K562 (cell line): Measurements from ENCODE around the gene CRYBG3.

ENCODE experiments used
- ARID3B ChIP-seq: fragments of 250-450 bp; sonication (Bioruptor Pico); IDR thresholded peaks from 2 replicates; pipeline ENCODE4 v1.4.0; 2020; ENCODE audit warnings: borderline replicate concordance
- ATF2 ChIP-seq: sonication (generic); formaldehyde crosslinking; IDR thresholded peaks from 2 replicates; pipeline ENCODE4 v1.8.1; 2022; ENCODE audit warnings: missing genetic modification reagents
- BRD4 ChIP-seq: fragments of 200-600 bp; sonication (generic); IDR thresholded peaks from 2 replicates; pipeline ENCODE4 v1.6.1; 2017; ENCODE audit warnings: inconsistent platforms
- CTCF ChIP-seq, 3 experiments: IDR thresholded peaks in 2 of 3; conservative IDR thresholded peaks in 1 of 3; 2 replicates each; pipeline ENCODE4 v1.5.1; 2011 to 2012; ENCODE audit warnings: low read length in 3 of 3, mild to moderate bottlenecking in 3 of 3, control low read depth in 2 of 3, improper control_type of control experiment in 1 of 3, inconsistent platforms in 1 of 3, low read depth in 1 of 3, mixed read lengths in 1 of 3, moderate library complexity in 1 of 3; ENCODE audit not compliant: insufficient read depth in 2 of 3
- ELK1 ChIP-seq: sonication (generic); formaldehyde crosslinking; IDR thresholded peaks from 2 replicates; pipeline ENCODE4 v1.8.1; 2022; ENCODE audit warnings: missing genetic modification reagents
- IRF2 ChIP-seq: sonication (generic); formaldehyde crosslinking; IDR thresholded peaks from 2 replicates; pipeline ENCODE4 v1.8.1; 2022; ENCODE audit warnings: mild to moderate bottlenecking, missing genetic modification reagents
- KLF1 ChIP-seq: fragments of 450-650 bp; IDR thresholded peaks from 2 replicates; pipeline ENCODE4 v1.6.1; 2016; ENCODE audit warnings: missing genetic modification characterization, missing compliant biosample characterization
- PATZ1 ChIP-seq: fragments of 250-450 bp; sonication (Bioruptor Pico); IDR thresholded peaks from 2 replicates; pipeline ENCODE4 v1.5.0; 2020; ENCODE audit warnings: mild to moderate bottlenecking, borderline replicate concordance
- TAF1 ChIP-seq: IDR thresholded peaks from 2 replicates; pipeline ENCODE4 v1.6.1; 2011; ENCODE audit warnings: mild to moderate bottlenecking, low read length, moderate library complexity; ENCODE audit not compliant: insufficient read depth, control insufficient read depth, severe bottlenecking; ENCODE audit errors: extremely low read depth
- ZNF121 ChIP-seq: sonication (generic); formaldehyde crosslinking; conservative IDR thresholded peaks from 2 replicates; pipeline ENCODE4 v1.8.0; 2022; ENCODE audit warnings: missing genetic modification reagents

GRCh38 chr3:97911459-97911858, 89.6 kb downstream of the CRYBG3 start:
- no peak for TF ChIP-seq BRD4
- TF ChIP-seq ATF2 (CRISPR knock-in tag), result no peak
- TF ChIP-seq KLF1 (tag), result no peak
- no peak for TF ChIP-seq PATZ1 (CRISPR knock-in tag)
- TF ChIP-seq CTCF (IDR thresholded peaks at IDR 0.05 in 2 of 3, conservative IDR thresholded peaks at IDR 0.05 in 1 of 3; ENCODE audit: insufficient read depth in 2 of 3, low read depth in 1 of 3, low read length in 3 of 3), result no peak
- TF ChIP-seq ARID3B (CRISPR knock-in tag), result no peak
- no peak for TF ChIP-seq ZNF121 (CRISPR knock-in tag)
- TF ChIP-seq IRF2 (CRISPR knock-in tag), result no peak
- TF ChIP-seq TAF1, result no peak
- TF ChIP-seq ELK1 (CRISPR knock-in tag), result no peak
